ENCODE measurements around the gene GHR.

GRCh38 chr5:42570966-42571960 lies 148.0 kb downstream of the GHR start:
- TF ChIP-seq CTCF (IDR thresholded peaks at IDR 0.05; ENCODE audit: insufficient read depth, low read depth, low read length): no peak
- TF ChIP-seq EZH2 (IDR thresholded peaks at IDR 0.05; ENCODE audit: insufficient read depth, low read length): no peak
